Activated CD4-positive, alpha-beta T cell treated with anti-CD3 and anti-CD28 coated beads for 36 hours (primary cell): Measurements from ENCODE around the gene WDR3. TPM values are rescaled to one million over a fixed set of nuclear protein-coding genes. Genes with fewer than 3 reads are reported as not detected.

Source experiments
- ATAC-seq: fragments of 200-7000 bp; cut with Tn5 transposase; one replicate; pipeline ENCODE4 v1.10.0; 2021; ENCODE audit warnings: mild to moderate bottlenecking, moderate library complexity
- CTCF ChIA-PET: fragments of 350-600 bp; sonication (Branson Sonifier 250); formaldehyde crosslinking; loops from one replicate; lab custom pipeline; 2021; ENCODE audit warnings: antibody characterized with exemption; lab: Charles Lee
- POLR2A ChIA-PET: fragments of 350-600 bp; sonication (Branson Sonifier 250); formaldehyde crosslinking; loops from one replicate; lab custom pipeline; 2021; ENCODE audit warnings: antibody characterized with exemption, inconsistent platforms; lab: Charles Lee
- DNase-seq: peaks from one replicate; pipeline ENCODE4 v3.0.0-alpha.2; 2020
- H3K27ac Mint-ChIP-seq: one replicate; pipeline ENCODE4 v1.8.0; 2021; ENCODE audit warnings: mixed read lengths
- H3K27me3 Mint-ChIP-seq: one replicate; pipeline ENCODE4 v1.8.0; 2021; ENCODE audit warnings: mixed read lengths
- H3K36me3 Mint-ChIP-seq: one replicate; pipeline ENCODE4 v1.8.0; 2021; ENCODE audit warnings: low read depth, mixed read lengths
- H3K4me1 Mint-ChIP-seq: one replicate; pipeline ENCODE4 v1.8.0; 2021; ENCODE audit warnings: mixed read lengths
- H3K4me3 Mint-ChIP-seq: one replicate; pipeline ENCODE4 v1.8.0; 2021; ENCODE audit warnings: mild to moderate bottlenecking, moderate library complexity, mixed read lengths
- H3K9me3 Mint-ChIP-seq: one replicate; pipeline ENCODE4 v1.8.0; 2021; ENCODE audit warnings: low read depth, mixed read lengths
- intact Hi-C, 2 experiments: fragments of 100-400 bp; cut with DNase I in 1 of 2; cut with micrococcal nuclease in 1 of 2; formaldehyde crosslinking; loops; one replicate each; pipeline versions ENCODE4 v1.14.2 to v1.15.1; 2022 to 2024; cut with DNase I, micrococcal nuclease
- total RNA-seq, 2 experiments: library from RNA; stranded (reverse); gene quantifications; one replicate each; pipeline ENCODE4 v1.2.3, GENCODE V29; 2021

WDR3 gene
- 10 to 100 TPM; 45.0 to 63.7 TPM for total RNA-seq

DNA sequence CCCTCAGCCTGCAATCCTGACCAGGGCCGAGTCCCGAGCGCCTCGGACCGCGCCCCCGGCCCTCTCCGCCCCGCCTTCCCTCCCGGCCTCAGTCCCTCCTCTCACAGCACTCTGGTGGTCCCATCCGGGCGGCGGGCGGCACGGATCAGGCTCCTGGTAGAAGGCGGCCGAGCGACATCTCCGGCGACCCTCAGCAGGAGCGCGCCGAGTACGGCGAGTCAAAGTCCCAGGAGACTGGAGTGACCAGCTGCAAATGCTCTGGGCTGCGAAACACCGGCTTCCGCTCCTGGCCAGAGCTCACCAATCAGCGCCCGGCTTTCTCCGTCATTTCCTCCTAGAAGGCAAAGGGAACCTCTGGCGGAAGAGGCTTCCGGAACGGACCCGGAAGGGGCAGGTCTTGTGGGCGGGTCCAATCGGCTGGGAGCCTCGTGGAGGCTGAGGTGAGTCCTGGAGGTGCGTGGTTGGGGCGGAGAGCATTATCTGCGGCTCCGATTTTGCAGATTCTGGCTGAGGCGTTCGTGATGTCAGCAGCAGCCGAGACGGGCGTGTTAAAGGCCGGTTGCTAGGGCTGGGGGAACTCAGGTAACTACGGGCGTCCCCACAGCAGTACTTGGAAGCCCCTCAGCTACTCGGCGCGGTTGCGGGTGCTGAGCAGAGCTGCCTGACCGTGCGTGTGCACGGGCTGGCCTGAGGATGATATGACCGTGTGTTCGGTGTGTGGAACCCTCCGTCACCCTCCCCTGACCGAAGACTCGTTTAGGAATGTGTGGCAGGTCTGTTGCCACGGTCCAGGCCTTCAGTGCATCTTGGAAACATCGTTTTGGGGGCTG, at the start of gene WDR3, which contains the start of gene GDAP2:
Gene WDR3, plus strand, starts transcription at position 397 of the 830 bp plus-strand sequence. CDS start 3,581 bp downstream, outside the sequence.
Gene GDAP2, minus strand, starts transcription at position 279 of the 830 bp plus-strand sequence. CDS start 9,264 bp downstream, outside the sequence.
- H3K9me3 Mint-ChIP-seq, result no peaks in the 10 kb centered on the region
- no peaks in the 10 kb centered on the region for H3K27me3 Mint-ChIP-seq
- H3K36me3 Mint-ChIP-seq, result peaks cover 28% of the 10 kb centered on the region
- DNase-seq, result peak; percentile 98
- ATAC-seq, result peak; percentile 97
- intact Hi-C loops, result loop anchor here (1.0 to 10.0 kb wide), 8 partner anchors 265 to 1783 kb away; partner anchors contain the start of genes MAN1A2 (in 2 of the 2), WARS2 (in 2 of the 2) and PHGDH (in 1 of the 2)
- peak within 1 kb of the TSS; percentile 90 for H3K27ac Mint-ChIP-seq
- H3K4me3 Mint-ChIP-seq, result peak within 1 kb of the TSS; percentile 94
- ChIA-PET POLR2A (no interaction called here), CTCF (interaction anchor here (1.2 to 2.6 kb wide), 2 partner anchors 10 to 34 kb away, joined by 5 to 13 read pairs; no protein-coding TSS in a partner anchor)
- peaks cover 54% of the 10 kb centered on the region for H3K4me1 Mint-ChIP-seq

- ATAC-seq (no peak), DNase-seq (no peak)
- POLR2A ChIA-PET, result no interaction called here
- intact Hi-C loops, result no loop called here
- Mint-ChIP-seq H3K4me1 (no peaks in the 10 kb centered on the region), H3K27me3 (no peaks in the 10 kb centered on the region), H3K9me3 (no peaks in the 10 kb centered on the region), H3K4me3 (no peak overlapping the region), H3K27ac (no peak overlapping the region), H3K36me3 (peaks cover 21% of the 10 kb centered on the region)
- CTCF ChIA-PET, result interaction anchor here (0.7 to 2.5 kb wide), 3 partner anchors 12 to 1630 kb away, joined by 4 to 9 read pairs (median 4); no protein-coding TSS in a partner anchor
Observed at GRCh38 chr1:117883616-117884015, 45.9 kb upstream of the WDR3 start.

DNA sequence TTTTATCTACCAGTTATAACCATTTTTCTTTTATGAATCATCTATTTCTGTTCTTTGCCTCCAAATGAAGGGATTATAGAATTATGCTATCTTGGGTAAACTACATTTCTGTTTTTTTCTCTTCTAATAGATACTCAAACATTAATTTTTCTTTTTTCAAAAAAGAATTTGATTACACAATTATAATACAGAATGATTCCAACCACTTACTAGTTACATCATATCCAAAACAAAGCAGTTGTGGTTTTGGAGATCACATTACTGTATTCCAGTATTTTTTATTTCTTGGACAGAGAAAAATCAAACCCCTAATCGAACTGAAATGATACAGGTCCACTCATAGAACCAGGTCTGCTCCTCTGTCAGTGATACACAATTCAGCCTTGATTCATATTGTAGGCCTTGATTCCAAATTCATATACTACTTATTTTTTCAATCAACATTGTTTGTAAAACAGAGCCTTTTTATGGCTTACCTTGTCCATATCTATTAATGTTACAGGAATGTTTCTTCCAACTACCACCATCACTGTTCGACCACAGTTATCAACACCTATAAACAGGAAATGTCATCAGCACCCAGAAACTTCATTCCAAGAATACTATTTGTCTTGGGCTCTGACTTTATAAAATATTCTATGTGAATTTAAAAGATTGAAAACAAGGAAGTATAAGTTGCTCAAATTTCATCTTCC, 43.3 kb upstream of the WDR3 start:
- peaks cover 10% of the 10 kb centered on the region for H3K36me3 Mint-ChIP-seq
- no peaks in the 10 kb centered on the region for H3K9me3 Mint-ChIP-seq
- intact Hi-C loops, result no loop called here
- H3K4me3 Mint-ChIP-seq, result no peak overlapping the region
- POLR2A ChIA-PET, result no interaction called here
- CTCF ChIA-PET, result interaction anchor here (0.8 to 2.5 kb wide), 3 partner anchors 9 to 21 kb away, joined by 3 to 9 read pairs (median 3); no protein-coding TSS in a partner anchor
- H3K4me1 Mint-ChIP-seq, result no peaks in the 10 kb centered on the region
- no peaks in the 10 kb centered on the region for H3K27me3 Mint-ChIP-seq
- DNase-seq (no peak), ATAC-seq (no peak)
- H3K27ac Mint-ChIP-seq, result no peak overlapping the region

GRCh38 chr1:117890452-117890851, 39.1 kb upstream of the WDR3 start:
- DNase-seq, result no peak
- Mint-ChIP-seq H3K27ac (no peak overlapping the region), H3K4me1 (no peaks in the 10 kb centered on the region), H3K4me3 (no peak overlapping the region), H3K9me3 (no peaks in the 10 kb centered on the region), H3K27me3 (no peaks in the 10 kb centered on the region), H3K36me3 (peaks cover 11% of the 10 kb centered on the region)
- no peak for ATAC-seq
- ChIA-PET POLR2A (no interaction called here), CTCF (interaction anchor here (1.7 kb wide), 1 partner anchor 356 kb away, joined by 5 read pairs; no protein-coding TSS in a partner anchor)
- intact Hi-C loops, result no loop called here

DNA sequence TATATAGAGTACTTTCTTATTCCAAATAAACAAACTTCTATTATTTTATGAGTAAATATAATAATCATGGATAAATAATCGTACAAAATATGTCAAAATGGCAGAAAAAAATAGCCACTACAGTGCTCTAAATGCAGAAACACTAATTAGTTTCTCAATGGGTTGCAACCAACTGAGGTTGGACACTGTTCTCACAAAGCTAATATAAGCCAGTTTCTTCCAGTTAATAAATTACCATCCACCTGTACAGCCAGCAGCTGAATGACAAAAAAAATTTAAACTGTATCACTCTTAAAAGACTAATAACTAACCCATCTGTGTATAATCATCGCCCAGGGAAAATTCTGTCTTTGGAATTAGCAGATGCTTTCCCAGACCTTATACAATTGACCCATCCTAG, 37.0 kb upstream of the WDR3 start:
- H3K4me1 Mint-ChIP-seq, result peaks cover 2% of the 10 kb centered on the region
- intact Hi-C loops, result no loop called here
- H3K27me3 Mint-ChIP-seq, result no peaks in the 10 kb centered on the region
- ATAC-seq, result no peak
- CTCF ChIA-PET, result interaction anchor here (0.7 kb wide), 1 partner anchor 358 kb away, joined by 4 read pairs; no protein-coding TSS in a partner anchor
- H3K36me3 Mint-ChIP-seq, result peaks cover 15% of the 10 kb centered on the region
- no peaks in the 10 kb centered on the region for H3K9me3 Mint-ChIP-seq
- no peak overlapping the region for H3K27ac Mint-ChIP-seq
- no peak for DNase-seq
- POLR2A ChIA-PET, result no interaction called here
- H3K4me3 Mint-ChIP-seq, result no peak overlapping the region

- H3K27ac Mint-ChIP-seq, result no peak overlapping the region
- peaks cover 14% of the 10 kb centered on the region for H3K36me3 Mint-ChIP-seq
- no peak for DNase-seq
- ChIA-PET POLR2A (no interaction called here), CTCF (interaction anchor here (0.6 to 3.8 kb wide), 11 partner anchors 15 to 401 kb away, joined by 3 to 49 read pairs (median 5); no protein-coding TSS in a partner anchor)
- no peak overlapping the region for H3K4me3 Mint-ChIP-seq
- no peak for ATAC-seq
- intact Hi-C loops, result loop anchor here (2.0 kb wide), 2 partner anchors 135 to 381 kb away; no protein-coding TSS in a partner anchor
- no peaks in the 10 kb centered on the region for H3K27me3 Mint-ChIP-seq
- H3K4me1 Mint-ChIP-seq, result peaks cover 2% of the 10 kb centered on the region
- no peaks in the 10 kb centered on the region for H3K9me3 Mint-ChIP-seq
Observed at GRCh38 chr1:117894078-117894477, 35.5 kb upstream of the WDR3 start.

GRCh38 chr1:117895482-117896114, 33.9 kb upstream of the WDR3 start:
- ChIA-PET POLR2A (no interaction called here), CTCF (interaction anchor here (0.6 to 3.8 kb wide), 33 partner anchors 11 to 619 kb away, joined by 3 to 49 read pairs (median 4); partner anchors contain the start of genes GDAP2 and WDR3)
- no peaks in the 10 kb centered on the region for H3K27me3 Mint-ChIP-seq
- H3K4me3 Mint-ChIP-seq, result no peak overlapping the region
- peaks cover 4% of the 10 kb centered on the region for H3K4me1 Mint-ChIP-seq
- peaks cover 16% of the 10 kb centered on the region for H3K36me3 Mint-ChIP-seq
- intact Hi-C loops, result loop anchor here (1.0 to 2.0 kb wide), 5 partner anchors 137 to 383 kb away; no protein-coding TSS in a partner anchor
- H3K27ac Mint-ChIP-seq, result no peak overlapping the region
- peak; percentile 91 for ATAC-seq
- peak; percentile 77 for DNase-seq
- no peaks in the 10 kb centered on the region for H3K9me3 Mint-ChIP-seq

DNA sequence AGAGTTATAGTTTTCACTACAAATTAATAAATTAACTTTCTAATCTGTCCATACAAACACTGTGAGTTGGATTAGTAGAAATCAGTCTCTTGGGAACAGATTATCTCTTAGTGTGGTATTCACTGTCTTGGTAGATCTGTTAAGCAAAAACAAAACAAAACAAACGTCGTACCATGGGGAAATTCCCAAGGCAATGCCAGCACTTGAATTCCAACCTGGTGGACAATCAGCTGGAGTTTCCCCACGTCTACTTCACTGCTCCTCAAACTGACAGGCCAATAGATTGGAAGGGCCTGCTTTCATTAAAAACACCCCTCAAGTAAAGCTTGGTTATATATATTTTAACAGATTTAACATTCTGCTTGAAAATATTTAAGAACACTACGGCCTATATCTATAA, 32.0 kb upstream of the WDR3 start:
- ATAC-seq (no peak), DNase-seq (no peak)
- ChIA-PET POLR2A (no interaction called here), CTCF (interaction anchor here (1.0 to 2.3 kb wide), 3 partner anchors 17 to 384 kb away, joined by 3 to 14 read pairs (median 6); no protein-coding TSS in a partner anchor)
- Mint-ChIP-seq H3K4me3 (no peak overlapping the region), H3K36me3 (peaks cover 29% of the 10 kb centered on the region), H3K27me3 (no peaks in the 10 kb centered on the region), H3K4me1 (peaks cover 4% of the 10 kb centered on the region), H3K27ac (no peak overlapping the region), H3K9me3 (no peaks in the 10 kb centered on the region)
- intact Hi-C loops, result no loop called here

GRCh38 chr1:117899801-117900200, 29.7 kb upstream of the WDR3 start:
- Mint-ChIP-seq H3K27ac (peak overlapping the region; percentile 53), H3K4me3 (no peak overlapping the region), H3K27me3 (no peaks in the 10 kb centered on the region), H3K36me3 (peaks cover 38% of the 10 kb centered on the region), H3K9me3 (no peaks in the 10 kb centered on the region), H3K4me1 (peaks cover 4% of the 10 kb centered on the region)
- POLR2A ChIA-PET, result interaction anchor here (0.7 kb wide), 1 partner anchor 24 kb away, joined by 3 read pairs; no protein-coding TSS in a partner anchor
- DNase-seq (no peak), ATAC-seq (no peak)
- intact Hi-C loops, result no loop called here
- CTCF ChIA-PET, result interaction anchor here (0.7 kb wide), 2 partner anchors 586 to 1237 kb away, joined by 3 read pairs; no protein-coding TSS in a partner anchor

DNA sequence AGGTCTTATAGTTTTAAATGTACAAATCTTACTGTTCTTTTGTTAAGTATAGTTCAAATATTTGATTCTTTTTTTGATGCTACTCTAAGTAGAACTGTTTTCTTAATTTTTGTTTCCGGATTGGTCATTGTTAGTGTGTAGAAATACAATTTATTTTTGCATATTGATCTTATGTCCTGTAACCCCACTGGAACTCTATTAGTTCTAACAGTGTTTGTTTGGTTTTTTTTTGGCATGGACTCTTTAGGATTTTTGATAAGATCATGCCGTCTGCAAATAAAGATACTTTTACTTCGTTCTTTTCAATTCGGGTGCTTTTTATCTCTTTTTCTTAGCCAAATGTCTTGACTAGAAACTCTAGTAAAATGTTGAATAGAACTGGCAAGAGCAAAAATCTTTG, 26.6 kb upstream of the WDR3 start:
- ATAC-seq (no peak), DNase-seq (no peak)
- intact Hi-C loops, result no loop called here
- ChIA-PET POLR2A (no interaction called here), CTCF (no interaction called here)
- Mint-ChIP-seq H3K4me1 (peaks cover 2% of the 10 kb centered on the region), H3K27me3 (no peaks in the 10 kb centered on the region), H3K4me3 (no peak overlapping the region), H3K36me3 (peaks cover 43% of the 10 kb centered on the region), H3K27ac (no peak overlapping the region), H3K9me3 (no peaks in the 10 kb centered on the region)
